ENCODE data around the gene CATSPERD. TPM values are rescaled to one million over a fixed set of nuclear protein-coding genes. Genes with fewer than 3 reads are reported as not detected.
A peak's percentile ranks its signal among the peaks of the same experiment; 100 is the strongest.

CATSPERD gene
- total and polyA plus RNA-seq, 9 of the 15 experiments (the other 6 are each of a cell fraction or from before 2014, with no cell fraction given), result not detected

GRCh38 chr19:5798244-5798643 is 77.8 kb downstream of the CATSPERD start:
- H3K9ac ChIP-seq (ENCODE audit: insufficient read depth in 1 of 2, low read depth in 2 of 2, low read length in 2 of 2), result no peak overlapping the region
- no peak overlapping the region for H3K27ac ChIP-seq (ENCODE audit: extremely low read depth, low read depth, low read length)
- no peaks in the 10 kb centered on the region for H3K9me3 ChIP-seq (replicated peaks; ENCODE audit: control insufficient read depth, insufficient read depth, low read depth, low read length)
- intact Hi-C loops (cut with micrococcal nuclease), result no loop called here
- ChIA-PET CTCF (ENCODE audit: low intra/inter-chr PET ratio) (no interaction called here), POLR2A (interaction anchor here (0.6 kb wide), 3 partner anchors 24 to 701 kb away, joined by 3 to 5 read pairs (median 3); no protein-coding TSS in a partner anchor)
- in situ Hi-C loops (cut with MboI), result no loop called here
- no peak overlapping the region for H2AFZ ChIP-seq (ENCODE audit: low read depth, low read length)
- H3K4me3 ChIP-seq, result no peak overlapping the region
- FAIRE-seq, result no peak
- H3K79me2 ChIP-seq (ENCODE audit: control insufficient read depth, insufficient read depth, low read length), result no peaks in the 10 kb centered on the region
- BruUV-seq (replicated peaks), result no TSS peak
- peaks cover 32 to 58% of the 10 kb centered on the region in 2 experiments for H3K4me1 ChIP-seq (replicated peaks in 1 of 2; ENCODE audit: control insufficient read depth in 2 of 2, insufficient read depth in 2 of 2, low read length in 2 of 2)
- H4K20me1 ChIP-seq (replicated peaks; ENCODE audit: control insufficient read depth, insufficient read depth, low read length), result 0 out of 2 replicates have a peak, but pooled peaks cover 11% of the 10 kb centered on the region
- no peak for DNase-seq (ENCODE audit: extremely low read depth in 1 of 4, low spot score in 3 of 4)
- no peak overlapping the region for H3K4me2 ChIP-seq (ENCODE audit: insufficient read depth, low read length)
- TF ChIP-seq, protein P1, sequence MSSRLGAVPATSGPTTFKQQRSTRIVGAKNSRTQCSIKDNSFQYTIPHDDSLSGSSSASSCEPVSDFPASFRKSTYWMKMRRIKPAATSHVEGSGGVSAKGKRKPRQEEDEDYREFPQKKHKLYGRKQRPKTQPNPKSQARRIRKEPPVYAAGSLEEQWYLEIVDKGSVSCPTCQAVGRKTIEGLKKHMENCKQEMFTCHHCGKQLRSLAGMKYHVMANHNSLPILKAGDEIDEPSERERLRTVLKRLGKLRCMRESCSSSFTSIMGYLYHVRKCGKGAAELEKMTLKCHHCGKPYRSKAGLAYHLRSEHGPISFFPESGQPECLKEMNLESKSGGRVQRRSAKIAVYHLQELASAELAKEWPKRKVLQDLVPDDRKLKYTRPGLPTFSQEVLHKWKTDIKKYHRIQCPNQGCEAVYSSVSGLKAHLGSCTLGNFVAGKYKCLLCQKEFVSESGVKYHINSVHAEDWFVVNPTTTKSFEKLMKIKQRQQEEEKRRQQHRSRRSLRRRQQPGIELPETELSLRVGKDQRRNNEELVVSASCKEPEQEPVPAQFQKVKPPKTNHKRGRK (tag; IDR thresholded peaks at IDR 0.05), result peak; percentile 80
- TF ChIP-seq PPARD (CRISPR knock-in tag; IDR thresholded peaks at IDR 0.05), result no peak
- no peaks in the 10 kb centered on the region for H3K36me3 ChIP-seq (ENCODE audit: control insufficient read depth, insufficient read depth, low read length)
- WGBS (ENCODE audit: insufficient coverage, low coverage, missing lambda C conversion rate), result 65% methylated on average over 8 of the region's 8 CpGs
- no peaks in the 10 kb centered on the region for H3K27me3 ChIP-seq (ENCODE audit: control insufficient read depth in 2 of 2, insufficient read depth in 2 of 2, low read length in 2 of 2)
- no peak for ATAC-seq
- H3K9me1 ChIP-seq (ENCODE audit: control insufficient read depth, insufficient read depth, low read length), result no peaks in the 10 kb centered on the region

Measured in K562 (cell line).